ENCODE measurements around the gene SLU7.

SLU7 gene

DNA sequence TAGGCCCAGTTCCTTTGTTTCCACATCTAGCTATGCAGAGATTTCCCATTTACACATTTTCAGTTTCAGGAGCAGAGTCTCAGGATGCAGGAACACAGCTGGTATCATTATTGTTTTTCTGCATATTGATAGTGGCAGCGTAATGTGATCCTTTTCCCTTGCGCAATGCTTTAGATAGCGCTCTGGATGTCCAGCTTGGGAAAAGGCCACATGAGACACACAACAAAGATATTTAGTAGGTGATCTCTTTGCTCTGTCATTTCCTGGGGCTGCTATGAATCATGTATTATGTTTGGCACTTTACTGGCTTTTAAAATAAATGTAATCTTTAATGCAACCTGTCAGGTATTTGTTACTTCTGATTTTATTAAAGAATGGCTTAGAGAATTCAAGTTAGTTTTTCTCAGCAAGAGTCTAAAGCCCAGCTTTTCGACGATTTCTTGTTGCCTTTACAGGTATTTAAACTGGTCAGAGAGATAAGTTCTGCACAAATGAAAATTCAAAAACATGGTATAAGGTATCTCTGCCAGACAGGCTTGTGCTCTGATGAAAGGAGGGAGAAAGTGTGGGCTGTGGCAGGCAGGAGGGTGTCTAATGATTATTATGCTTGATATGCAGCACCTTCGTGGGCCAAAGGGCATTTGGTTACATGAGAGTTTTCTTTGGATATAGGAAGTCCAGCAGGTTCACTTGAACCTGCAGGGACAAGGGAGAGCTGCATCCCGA is 45.0 kb upstream of the SLU7 start:
- Histone ChIP-seq H3K4me1 (ENCODE audit: insufficient read depth, low read length) (peaks cover 30% of the 10 kb centered on the region), H2AFZ (ENCODE audit: low read depth, low read length) (no peak overlapping the region)
- ATAC-seq (ENCODE audit: insufficient read depth, low read depth), result no peak

DNA sequence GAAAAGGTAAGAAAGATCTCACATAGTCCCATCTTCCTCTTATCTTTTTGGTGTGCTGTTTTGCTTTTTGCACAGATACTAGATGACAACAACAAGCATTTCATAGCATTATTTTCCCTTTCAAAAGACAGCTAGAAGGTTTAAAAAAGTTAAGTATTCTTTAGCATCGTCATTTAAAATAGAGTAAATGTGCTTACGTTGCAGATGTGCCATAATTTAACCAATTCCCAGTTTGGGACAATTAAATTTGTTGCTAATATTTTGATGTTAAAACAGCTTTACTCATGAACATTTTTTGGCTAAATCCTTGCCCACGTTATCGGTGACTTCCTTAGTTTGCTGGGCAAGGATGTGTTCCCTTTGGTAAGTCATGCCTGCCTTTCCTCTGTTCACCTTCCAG is 44.3 kb upstream of the SLU7 start:
- DNase-seq, result no peak
- Histone ChIP-seq H3K4me3 (ENCODE audit: low read depth in 1 of 2, low read length in 2 of 2) (no peak overlapping the region), H3K9me3 (ENCODE audit: insufficient read depth, low read length, severe bottlenecking) (peaks cover 3% of the 10 kb centered on the region), H2AFZ (ENCODE audit: low read depth, low read length) (no peak overlapping the region), H3K27me3 (ENCODE audit: insufficient read depth, low read length, poor library complexity) (no peaks in the 10 kb centered on the region), H3K79me2 (ENCODE audit: insufficient read depth, low read length) (no peaks in the 10 kb centered on the region), H3K4me2 (ENCODE audit: insufficient read depth, low read length) (no peak overlapping the region), H3K4me1 (ENCODE audit: insufficient read depth, low read length) (peaks cover 23% of the 10 kb centered on the region), H3K36me3 (ENCODE audit: insufficient read depth, low read length) (no peaks in the 10 kb centered on the region), H3K27ac (ENCODE audit: low read length) (no peak overlapping the region), H4K20me1 (ENCODE audit: insufficient read depth, low read length) (no peaks in the 10 kb centered on the region), H3K9ac (ENCODE audit: low read depth, low read length) (no peak overlapping the region)
- ATAC-seq (ENCODE audit: insufficient read depth, low read depth), result no peak
- no peak for TF ChIP-seq EZH2 (IDR thresholded peaks at IDR 0.05; ENCODE audit: borderline replicate concordance, low read depth, low read length, severe bottlenecking)
- TF ChIP-seq, protein P1, sequence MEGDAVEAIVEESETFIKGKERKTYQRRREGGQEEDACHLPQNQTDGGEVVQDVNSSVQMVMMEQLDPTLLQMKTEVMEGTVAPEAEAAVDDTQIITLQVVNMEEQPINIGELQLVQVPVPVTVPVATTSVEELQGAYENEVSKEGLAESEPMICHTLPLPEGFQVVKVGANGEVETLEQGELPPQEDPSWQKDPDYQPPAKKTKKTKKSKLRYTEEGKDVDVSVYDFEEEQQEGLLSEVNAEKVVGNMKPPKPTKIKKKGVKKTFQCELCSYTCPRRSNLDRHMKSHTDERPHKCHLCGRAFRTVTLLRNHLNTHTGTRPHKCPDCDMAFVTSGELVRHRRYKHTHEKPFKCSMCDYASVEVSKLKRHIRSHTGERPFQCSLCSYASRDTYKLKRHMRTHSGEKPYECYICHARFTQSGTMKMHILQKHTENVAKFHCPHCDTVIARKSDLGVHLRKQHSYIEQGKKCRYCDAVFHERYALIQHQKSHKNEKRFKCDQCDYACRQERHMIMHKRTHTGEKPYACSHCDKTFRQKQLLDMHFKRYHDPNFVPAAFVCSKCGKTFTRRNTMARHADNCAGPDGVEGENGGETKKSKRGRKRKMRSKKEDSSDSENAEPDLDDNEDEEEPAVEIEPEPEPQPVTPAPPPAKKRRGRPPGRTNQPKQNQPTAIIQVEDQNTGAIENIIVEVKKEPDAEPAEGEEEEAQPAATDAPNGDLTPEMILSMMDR (IDR thresholded peaks at IDR 0.05; ENCODE audit: borderline replicate concordance, extremely low read depth, low read length, poor library complexity, severe bottlenecking), result no peak

More for the DNA sequence above, 45.0 kb upstream of the SLU7 start:
- Histone ChIP-seq H3K9me3 (ENCODE audit: insufficient read depth, low read length, severe bottlenecking) (peaks cover 3% of the 10 kb centered on the region), H3K4me3 (ENCODE audit: low read depth in 1 of 2, low read length in 2 of 2) (no peak overlapping the region), H3K27ac (ENCODE audit: low read length) (no peak overlapping the region), H3K9ac (ENCODE audit: low read depth, low read length) (no peak overlapping the region), H4K20me1 (ENCODE audit: insufficient read depth, low read length) (no peaks in the 10 kb centered on the region), H3K36me3 (ENCODE audit: insufficient read depth, low read length) (no peaks in the 10 kb centered on the region), H3K79me2 (ENCODE audit: insufficient read depth, low read length) (0 out of 2 replicates have a peak, but pooled peaks cover under 1% of the 10 kb centered on the region), H3K4me2 (ENCODE audit: insufficient read depth, low read length) (no peak overlapping the region), H3K27me3 (ENCODE audit: insufficient read depth, low read length, poor library complexity) (no peaks in the 10 kb centered on the region)
- no peak for TF ChIP-seq EZH2 (IDR thresholded peaks at IDR 0.05; ENCODE audit: borderline replicate concordance, low read depth, low read length, severe bottlenecking)
- TF ChIP-seq, protein P1 (IDR thresholded peaks at IDR 0.05; ENCODE audit: borderline replicate concordance, extremely low read depth, low read length, poor library complexity, severe bottlenecking), result no peak
- no peak for DNase-seq

DNA sequence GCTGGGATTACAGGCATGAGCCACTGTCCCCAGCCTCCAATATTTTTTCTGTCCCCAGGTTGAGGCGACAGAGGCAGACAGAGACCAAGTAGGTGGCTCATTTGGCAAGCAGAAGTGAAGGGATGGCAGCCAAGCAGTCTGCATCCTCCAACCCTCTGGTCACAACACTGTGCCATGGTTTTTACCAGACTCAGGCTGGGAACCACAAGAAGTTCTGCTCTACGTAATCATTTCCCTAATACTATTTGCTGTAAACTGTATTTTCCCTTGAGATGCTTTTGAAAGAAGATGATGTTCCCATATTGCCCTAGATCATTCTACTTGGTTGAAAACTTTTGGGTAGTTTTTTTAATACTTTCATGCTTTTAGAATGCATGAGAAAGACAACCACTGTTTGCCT is 43.3 kb upstream of the SLU7 start:
- H3K9ac ChIP-seq (ENCODE audit: low read depth, low read length), result no peak overlapping the region
- H2AFZ ChIP-seq (ENCODE audit: low read depth, low read length), result no peak overlapping the region
- no peak overlapping the region for H3K4me2 ChIP-seq (ENCODE audit: insufficient read depth, low read length)
- no peak overlapping the region for H3K27ac ChIP-seq (ENCODE audit: low read length)
- no peaks in the 10 kb centered on the region for H3K36me3 ChIP-seq (ENCODE audit: insufficient read depth, low read length)
- H3K79me2 ChIP-seq (ENCODE audit: insufficient read depth, low read length), result no peaks in the 10 kb centered on the region
- H3K4me3 ChIP-seq (ENCODE audit: low read depth in 1 of 2, low read length in 2 of 2), result no peak overlapping the region
- H3K4me1 ChIP-seq (ENCODE audit: insufficient read depth, low read length), result peaks cover 13% of the 10 kb centered on the region
- no peak for TF ChIP-seq EZH2 (IDR thresholded peaks at IDR 0.05; ENCODE audit: borderline replicate concordance, low read depth, low read length, severe bottlenecking)
- TF ChIP-seq, protein P1 (IDR thresholded peaks at IDR 0.05; ENCODE audit: borderline replicate concordance, extremely low read depth, low read length, poor library complexity, severe bottlenecking), result no peak
- H3K27me3 ChIP-seq (ENCODE audit: insufficient read depth, low read length, poor library complexity), result no peaks in the 10 kb centered on the region
- DNase-seq (no peak), ATAC-seq (ENCODE audit: insufficient read depth, low read depth) (no peak)
- H3K9me3 ChIP-seq (ENCODE audit: insufficient read depth, low read length, severe bottlenecking), result peaks cover 3% of the 10 kb centered on the region
- H4K20me1 ChIP-seq (ENCODE audit: insufficient read depth, low read length), result no peaks in the 10 kb centered on the region
